WI38 (cell line): ENCODE measurements around the gene CLEC9A.

Experiments
- H3K4me3 ChIP-seq: 2 replicates; pipeline ENCODE4 v1.5.1; 2011; ENCODE audit warnings: low read depth, mild to moderate bottlenecking, control low read depth, low read length
- TF ChIP-seq, protein P1 (sequence below): IDR thresholded peaks from 2 replicates; pipeline ENCODE4 v1.5.1; 2012; ENCODE audit warnings: low read depth, mild to moderate bottlenecking, control low read depth, low read length

The CLEC9A gene

DNA sequence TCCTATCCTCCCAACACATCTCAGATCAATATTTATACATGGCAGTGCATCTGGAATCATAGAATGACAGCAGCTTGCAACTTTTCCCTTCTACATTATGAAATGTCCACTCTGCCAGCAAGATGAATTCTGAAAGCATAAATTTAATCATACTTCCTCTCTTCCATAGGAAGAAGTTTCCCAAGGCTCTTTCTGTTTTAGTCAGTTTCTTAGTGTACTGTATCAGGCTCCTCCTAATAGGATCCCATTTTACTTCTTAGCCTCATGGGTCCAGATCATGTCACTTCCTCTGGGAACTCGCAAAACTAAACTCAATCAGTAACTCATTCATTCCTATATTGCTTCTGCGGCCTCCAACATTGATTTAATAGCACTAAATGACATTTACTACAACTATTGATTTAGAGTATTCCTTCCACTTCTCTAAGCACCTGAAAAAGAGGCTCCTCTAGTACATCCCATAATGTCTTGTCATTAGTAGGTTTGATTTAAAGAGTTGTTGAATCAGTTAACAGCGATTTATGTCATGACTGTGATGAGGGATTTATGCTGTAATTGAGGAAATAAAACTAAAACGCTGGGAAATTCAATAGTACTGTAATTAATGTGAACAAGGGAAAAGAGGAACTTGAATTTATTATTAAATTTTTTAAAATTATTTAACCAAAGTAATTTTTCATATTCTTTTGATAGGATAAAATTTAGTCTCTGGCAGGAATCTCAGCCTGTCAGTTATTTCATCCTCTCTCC is 64.3 kb downstream of the CLEC9A start:
- TF ChIP-seq, protein P1, sequence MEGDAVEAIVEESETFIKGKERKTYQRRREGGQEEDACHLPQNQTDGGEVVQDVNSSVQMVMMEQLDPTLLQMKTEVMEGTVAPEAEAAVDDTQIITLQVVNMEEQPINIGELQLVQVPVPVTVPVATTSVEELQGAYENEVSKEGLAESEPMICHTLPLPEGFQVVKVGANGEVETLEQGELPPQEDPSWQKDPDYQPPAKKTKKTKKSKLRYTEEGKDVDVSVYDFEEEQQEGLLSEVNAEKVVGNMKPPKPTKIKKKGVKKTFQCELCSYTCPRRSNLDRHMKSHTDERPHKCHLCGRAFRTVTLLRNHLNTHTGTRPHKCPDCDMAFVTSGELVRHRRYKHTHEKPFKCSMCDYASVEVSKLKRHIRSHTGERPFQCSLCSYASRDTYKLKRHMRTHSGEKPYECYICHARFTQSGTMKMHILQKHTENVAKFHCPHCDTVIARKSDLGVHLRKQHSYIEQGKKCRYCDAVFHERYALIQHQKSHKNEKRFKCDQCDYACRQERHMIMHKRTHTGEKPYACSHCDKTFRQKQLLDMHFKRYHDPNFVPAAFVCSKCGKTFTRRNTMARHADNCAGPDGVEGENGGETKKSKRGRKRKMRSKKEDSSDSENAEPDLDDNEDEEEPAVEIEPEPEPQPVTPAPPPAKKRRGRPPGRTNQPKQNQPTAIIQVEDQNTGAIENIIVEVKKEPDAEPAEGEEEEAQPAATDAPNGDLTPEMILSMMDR: no peak
- H3K4me3 ChIP-seq: no peak overlapping the region

DNA sequence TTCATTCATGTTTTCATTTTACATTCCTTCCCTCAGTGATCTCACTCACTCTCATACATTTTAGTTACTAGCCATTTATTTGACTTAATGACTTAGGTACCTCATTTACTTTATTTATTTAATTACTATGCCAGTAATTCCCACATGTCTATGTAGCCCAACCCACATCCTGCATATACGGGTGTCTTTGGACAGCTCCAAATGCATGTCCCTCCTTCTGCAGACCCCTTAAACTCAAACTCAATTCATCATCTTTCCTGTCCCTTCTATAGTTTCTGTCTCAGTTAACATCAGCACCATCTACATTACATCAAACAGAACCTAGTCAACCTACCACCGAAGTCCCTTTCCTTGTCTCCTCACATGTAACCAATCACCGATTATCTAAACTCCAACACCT is 65.5 kb downstream of the CLEC9A start:
- no peak overlapping the region for H3K4me3 ChIP-seq
- TF ChIP-seq, protein P1: no peak

DNA sequence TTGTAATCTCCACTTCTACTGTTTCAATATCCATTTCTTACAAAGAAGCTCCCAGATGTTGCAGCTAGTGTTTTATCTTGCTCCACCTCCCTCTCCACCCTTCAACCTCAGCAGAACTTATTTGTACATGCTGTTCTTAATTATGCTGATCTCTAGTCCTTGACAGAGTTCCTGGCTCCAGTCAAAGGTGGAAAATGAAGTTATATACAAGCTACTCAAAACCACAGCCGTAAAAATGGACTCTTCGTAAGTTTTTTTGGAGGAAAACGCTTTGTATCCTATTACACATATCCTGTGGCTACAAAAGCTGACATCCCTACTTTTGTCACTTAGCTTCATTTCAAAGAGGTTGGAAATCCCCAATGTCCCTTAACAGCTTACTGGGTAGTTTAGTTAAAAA is 67.0 kb downstream of the CLEC9A start:
- TF ChIP-seq, protein P1: no peak
- H3K4me3 ChIP-seq: no peak overlapping the region

DNA sequence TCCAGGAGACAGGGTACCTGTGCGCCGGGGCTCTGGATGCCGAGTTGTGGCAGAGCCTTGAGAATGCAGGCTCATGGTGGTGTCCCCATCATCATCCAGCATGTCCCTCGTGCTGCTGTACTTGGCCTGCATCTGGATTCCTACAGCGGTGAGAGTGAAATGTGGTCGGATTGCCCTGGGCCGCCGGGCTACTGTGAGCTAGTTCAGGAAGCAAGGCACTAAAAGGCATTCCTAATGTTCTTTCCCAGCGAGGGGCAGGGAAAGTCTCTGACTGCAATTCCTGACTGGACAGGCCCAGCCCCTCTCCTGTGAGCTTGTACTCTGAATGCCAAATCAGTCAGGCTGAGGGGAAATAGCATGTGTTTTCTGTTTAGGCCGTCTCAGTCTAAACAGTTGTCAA is 68.3 kb downstream of the CLEC9A start, which contains the start of gene CLEC1A:
Gene CLEC1A, minus strand, starts transcription at position 195 of the 400 bp plus-strand sequence. Its CDS starts 63 bp downstream, at position 132.
- no peak within 1 kb of the TSS for H3K4me3 ChIP-seq
- TF ChIP-seq, protein P1: no peak

DNA sequence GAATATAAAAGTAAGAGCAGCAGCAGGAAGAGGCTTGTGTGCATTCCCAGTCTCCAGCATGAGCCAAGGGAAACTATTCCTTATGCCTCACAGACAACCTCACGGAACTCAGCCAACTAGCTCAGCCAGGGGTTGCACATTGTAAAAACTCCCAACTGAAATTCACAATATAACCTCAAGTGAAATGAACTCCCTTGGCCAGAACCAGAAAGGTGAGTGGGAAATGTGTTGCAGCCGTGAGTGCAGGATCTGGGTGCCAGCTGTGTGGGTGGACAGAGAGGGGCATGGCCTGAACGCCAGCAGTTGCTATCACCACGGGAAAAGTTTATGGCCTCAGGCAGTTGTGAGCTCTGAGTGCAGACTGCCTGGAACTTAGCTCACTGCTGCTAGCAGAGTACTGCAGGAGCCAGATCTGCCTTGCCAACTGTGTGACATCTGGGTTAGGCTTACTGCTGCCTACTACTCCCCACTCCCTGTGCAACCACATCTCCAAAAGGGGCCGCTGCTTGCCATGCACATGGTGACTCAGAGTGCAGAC is 70.6 kb downstream of the CLEC9A start:
- no peak overlapping the region for H3K4me3 ChIP-seq
- TF ChIP-seq, protein P1: no peak

DNA sequence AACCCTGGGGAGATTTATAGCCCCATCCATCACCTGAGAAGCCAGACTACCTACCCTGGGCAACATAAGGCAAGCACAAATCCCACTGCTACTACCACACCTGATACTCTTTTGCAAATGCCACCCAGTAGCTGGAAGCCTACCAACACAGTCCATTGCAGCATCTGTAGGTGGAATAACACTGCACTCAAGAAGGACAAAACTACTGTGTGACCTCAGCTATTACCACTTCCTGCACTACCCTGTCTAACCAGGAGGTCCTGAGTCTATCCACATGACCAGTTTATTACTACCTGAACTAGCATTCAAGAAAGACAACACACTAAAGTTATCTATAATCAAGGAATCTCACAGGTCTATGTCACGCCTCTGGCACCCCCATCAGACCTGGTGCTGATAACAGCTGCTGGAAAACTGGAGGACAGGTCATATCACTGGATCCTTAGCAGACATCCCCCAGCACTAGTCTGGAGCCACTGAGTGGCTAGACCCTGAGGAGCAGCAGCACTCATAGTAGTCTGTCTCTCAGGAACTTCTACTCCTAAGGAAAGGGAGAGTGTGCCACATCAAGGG is 71.3 kb downstream of the CLEC9A start:
- H3K4me3 ChIP-seq: no peak overlapping the region
- TF ChIP-seq, protein P1: no peak

DNA sequence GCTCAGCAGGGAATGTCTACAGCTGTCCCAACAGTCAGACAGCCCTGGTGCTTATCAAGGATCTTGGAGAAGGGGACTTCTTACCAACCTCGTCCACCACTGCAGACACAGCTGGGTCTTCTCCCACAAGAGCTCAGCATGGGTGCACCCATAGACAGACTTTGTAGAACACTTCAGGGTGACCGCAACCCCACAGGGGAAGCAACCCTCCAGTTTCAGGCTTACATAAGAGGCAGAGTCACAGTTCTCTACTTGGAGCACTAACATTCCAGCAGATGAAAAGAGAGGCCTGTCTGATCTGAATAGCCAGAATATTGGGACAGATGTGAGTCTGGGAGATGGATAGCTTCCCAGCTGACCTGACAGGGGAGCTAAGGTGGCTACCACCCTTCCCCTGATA is 71.8 kb downstream of the CLEC9A start:
- TF ChIP-seq, protein P1: no peak
- H3K4me3 ChIP-seq: no peak overlapping the region
